GM12801 (cell line): ENCODE measurements around the gene RELCH.

ENCODE experiments used
- TF ChIP-seq, protein P1 (sequence below): IDR thresholded peaks from one replicate; pipeline ENCODE4 v1.5.1; 2011; ENCODE audit warnings: control low read depth; ENCODE audit not compliant: insufficient read length; ENCODE audit errors: extremely low read depth

The RELCH gene

DNA sequence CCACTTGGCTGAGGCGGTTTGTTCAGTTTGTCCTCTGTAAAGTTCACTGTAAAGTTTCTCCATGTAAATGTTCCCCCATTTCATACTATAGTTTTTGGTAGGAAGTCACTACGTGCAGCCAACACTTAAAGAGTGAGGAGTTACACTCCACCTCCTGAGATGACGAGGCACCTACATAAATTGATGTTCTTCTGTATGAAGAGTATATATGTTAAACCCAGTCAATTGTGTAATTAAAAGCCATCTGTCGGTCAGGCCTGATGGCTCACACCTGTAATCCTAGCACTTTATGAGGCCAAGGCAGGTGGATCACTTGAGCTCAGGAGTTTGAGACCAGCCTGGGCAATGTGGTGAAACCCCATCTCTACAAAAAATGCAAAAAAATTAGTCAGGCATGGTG lies 7.8 kb upstream of the RELCH start:
- TF ChIP-seq, protein P1, sequence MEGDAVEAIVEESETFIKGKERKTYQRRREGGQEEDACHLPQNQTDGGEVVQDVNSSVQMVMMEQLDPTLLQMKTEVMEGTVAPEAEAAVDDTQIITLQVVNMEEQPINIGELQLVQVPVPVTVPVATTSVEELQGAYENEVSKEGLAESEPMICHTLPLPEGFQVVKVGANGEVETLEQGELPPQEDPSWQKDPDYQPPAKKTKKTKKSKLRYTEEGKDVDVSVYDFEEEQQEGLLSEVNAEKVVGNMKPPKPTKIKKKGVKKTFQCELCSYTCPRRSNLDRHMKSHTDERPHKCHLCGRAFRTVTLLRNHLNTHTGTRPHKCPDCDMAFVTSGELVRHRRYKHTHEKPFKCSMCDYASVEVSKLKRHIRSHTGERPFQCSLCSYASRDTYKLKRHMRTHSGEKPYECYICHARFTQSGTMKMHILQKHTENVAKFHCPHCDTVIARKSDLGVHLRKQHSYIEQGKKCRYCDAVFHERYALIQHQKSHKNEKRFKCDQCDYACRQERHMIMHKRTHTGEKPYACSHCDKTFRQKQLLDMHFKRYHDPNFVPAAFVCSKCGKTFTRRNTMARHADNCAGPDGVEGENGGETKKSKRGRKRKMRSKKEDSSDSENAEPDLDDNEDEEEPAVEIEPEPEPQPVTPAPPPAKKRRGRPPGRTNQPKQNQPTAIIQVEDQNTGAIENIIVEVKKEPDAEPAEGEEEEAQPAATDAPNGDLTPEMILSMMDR: no peak

DNA sequence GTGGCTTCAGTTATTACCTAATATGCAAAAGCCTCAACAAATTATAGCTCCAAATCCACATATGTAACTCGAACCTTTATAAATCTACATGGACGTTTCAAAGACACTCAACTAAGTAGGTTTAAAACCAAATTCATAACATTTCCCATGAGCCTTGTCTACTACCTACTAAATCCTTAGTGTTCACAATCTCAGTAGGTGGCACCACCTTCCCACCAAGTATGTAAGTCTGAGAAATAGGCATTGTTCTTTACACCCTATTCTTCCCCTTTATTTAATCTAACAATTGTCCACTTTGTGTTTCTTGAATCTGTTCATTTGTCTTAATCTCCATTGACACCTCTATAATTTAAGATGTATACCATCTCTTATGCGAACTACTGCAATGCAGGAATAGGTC lies 4.8 kb upstream of the RELCH start:
- TF ChIP-seq, protein P1: no peak

DNA sequence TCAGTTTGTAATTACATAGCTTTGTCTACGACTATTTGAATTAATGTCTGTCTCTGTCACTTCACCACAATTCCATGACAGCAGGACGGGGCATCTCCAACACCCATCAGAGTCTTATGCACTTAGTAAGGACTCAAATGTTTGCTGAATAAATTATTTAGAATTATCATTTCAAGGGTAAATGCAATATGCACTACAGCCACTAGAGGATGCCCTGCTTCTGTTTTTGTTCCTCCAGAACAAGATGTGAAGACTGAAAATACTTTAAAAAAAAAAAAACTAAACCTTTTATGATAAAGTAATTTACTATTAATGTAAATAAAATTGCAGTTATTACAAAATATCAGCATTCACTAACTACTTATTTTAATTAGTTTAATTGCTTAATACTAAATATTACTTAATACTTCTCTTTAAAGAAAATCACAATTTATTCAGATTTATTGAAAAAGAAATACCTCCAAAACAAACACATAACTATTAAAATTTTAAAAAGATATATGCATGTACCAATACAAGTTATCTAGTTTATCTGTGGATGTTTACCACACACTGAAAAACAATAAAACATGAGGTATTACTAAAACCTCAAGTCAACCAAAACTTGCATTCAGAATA lies 3.4 kb upstream of the RELCH start:
- TF ChIP-seq, protein P1: peak; percentile 57

DNA sequence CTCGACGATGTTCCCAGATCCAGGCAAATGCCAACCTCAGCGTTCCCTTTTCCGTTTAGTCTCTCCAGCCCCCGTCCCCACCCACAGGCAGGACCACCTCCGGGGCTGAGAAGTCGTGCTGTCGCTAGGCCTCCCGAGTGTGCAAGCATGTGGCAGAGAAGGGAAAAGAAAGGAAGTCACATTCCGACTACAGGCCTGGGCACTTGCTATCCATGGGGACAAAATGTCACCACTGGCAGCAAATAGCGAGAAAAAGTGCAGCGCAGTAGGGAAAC lies 619 bp upstream of the RELCH start:
- TF ChIP-seq, protein P1: no peak

DNA sequence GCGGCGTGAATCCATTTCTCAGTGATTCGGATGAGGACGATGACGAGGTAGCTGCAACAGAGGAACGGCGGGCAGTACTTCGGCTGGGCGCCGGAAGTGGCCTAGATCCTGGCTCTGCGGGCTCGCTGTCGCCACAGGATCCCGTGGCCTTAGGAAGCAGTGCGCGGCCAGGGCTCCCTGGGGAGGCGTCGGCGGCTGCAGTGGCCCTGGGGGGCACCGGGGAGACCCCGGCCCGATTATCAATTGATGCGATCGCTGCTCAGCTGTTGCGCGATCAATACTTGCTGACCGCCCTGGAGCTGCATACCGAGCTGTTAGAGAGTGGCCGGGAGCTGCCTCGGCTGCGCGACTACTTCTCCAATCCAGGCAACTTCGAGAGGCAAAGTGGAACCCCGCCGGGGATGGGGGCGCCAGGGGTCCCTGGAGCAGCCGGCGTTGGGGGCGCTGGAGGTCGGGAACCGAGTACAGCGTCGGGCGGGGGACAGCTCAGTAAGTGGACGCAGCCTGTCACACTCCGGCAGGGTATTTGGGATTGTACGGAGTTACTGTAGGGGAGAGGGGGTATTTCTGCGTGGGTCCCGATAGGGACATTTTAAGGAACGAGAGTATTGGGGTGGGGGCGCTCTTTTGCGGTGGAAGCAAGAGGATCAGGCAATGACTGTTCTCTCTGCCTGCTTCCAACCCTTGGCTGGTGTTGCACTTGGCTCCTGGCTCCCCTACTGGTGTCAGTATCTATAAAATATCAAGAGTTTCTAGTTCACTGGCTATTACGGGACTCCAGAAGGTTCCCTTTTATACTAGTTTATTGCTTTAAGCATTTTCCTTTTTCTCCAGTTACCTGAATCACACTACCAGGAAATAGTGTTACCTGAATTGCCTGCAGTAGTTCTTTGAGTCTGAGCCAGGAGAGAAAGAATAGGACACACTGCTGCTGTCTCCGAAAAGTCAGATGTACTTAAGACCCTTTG lies 772 bp downstream of the RELCH start:
- TF ChIP-seq, protein P1: no peak

DNA sequence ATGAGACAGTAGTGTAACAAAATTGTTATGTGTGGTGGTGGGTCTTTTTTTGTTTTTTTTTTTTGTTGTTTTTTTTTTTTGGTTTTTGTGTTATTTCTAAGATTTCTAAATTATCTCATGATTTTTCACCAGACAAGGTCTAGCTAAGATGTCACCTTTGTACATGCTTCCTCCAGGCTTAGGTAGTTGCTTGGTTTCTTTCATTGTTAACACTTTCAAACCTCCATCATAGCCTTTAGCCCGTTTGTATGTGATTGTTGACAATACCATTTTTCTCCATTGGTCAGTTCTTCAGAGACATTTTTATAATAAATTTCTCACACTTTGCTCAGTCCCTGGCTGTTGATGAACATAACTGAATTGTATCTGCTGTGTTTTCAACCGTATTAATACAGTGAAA lies 2.2 kb downstream of the RELCH start:
- TF ChIP-seq, protein P1: no peak

DNA sequence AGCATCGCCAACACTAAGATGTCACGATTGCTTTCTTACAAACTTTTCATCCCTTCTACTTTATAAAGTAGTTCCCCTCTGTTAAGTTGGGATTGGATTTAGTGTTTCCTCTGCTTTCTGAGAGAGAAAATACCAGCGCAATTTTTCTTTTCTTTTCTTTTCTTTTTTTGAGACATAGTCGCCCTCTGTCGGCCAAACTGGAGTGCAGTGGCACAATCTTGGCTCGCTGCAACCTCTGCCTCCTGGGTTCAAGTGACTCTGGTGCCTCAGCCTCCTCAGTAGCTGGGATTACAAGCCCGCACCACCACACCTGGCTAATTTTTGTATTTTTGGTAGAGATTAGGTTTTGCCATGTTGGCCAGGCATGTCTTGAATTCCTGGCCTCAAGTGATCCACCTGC lies 9.0 kb downstream of the RELCH start:
- TF ChIP-seq, protein P1: no peak
